ENCODE results near the gene KDM4B. TPM values are rescaled to one million over a fixed set of nuclear protein-coding genes. Genes with fewer than 3 reads are reported as not detected.

KDM4B gene
- total and polyA plus RNA-seq, 9 donors: 5.2 to 62.9 (median 46.4) TPM

DNA sequence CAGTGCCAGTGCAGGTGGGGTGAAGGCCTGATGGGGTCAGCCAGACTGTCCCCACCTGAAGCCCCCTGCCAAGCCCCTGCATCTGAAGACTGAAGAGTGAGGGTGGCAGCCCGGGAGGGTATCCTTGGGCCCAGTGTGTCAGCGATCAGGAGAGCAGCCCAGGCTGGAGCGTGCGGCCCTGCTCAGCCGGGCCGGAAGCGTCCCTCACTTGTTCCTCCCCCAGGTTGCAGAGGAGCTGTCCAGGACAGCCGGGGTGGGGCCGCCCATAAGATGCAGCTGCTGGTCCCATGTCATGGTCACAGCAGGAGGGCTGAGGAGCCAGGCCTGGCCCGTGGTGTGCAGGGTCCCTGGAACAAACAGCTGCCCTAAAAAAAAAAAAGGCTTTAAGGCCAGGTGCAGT is 55.4 kb downstream of the KDM4B start:
- H3K36me3 ChIP-seq: no peaks in the 10 kb centered on the region
- peaks cover 16% of the 10 kb centered on the region for H3K4me1 ChIP-seq (ENCODE audit: insufficient read depth)
- peak overlapping the region in 1 of 2 donors; percentile 23 for H3K27ac ChIP-seq
- WGBS, 3 donors: 0 to 18% (median 16%) methylated on average over 1 to 10 of the region's 10 CpGs
- intact Hi-C loops (cut with DNase I): loop anchor here in 2 of 4 donors (5.0 to 10.0 kb wide), 2 partner anchors 37 to 109 kb away; no protein-coding TSS in a partner anchor
- H3K4me3 ChIP-seq: no peak overlapping the region
- peak in 3 of 5 donors; percentile 43 to 64 (median 55) for DNase-seq
- H3K9me3 ChIP-seq: no peaks in the 10 kb centered on the region
- no peaks in the 10 kb centered on the region for H3K27me3 ChIP-seq
- TF ChIP-seq POLR2A (IDR thresholded peaks at IDR 0.05) (no peak), EP300 (IDR thresholded peaks at IDR 0.05) (no peak)
- TF ChIP-seq, protein P1, sequence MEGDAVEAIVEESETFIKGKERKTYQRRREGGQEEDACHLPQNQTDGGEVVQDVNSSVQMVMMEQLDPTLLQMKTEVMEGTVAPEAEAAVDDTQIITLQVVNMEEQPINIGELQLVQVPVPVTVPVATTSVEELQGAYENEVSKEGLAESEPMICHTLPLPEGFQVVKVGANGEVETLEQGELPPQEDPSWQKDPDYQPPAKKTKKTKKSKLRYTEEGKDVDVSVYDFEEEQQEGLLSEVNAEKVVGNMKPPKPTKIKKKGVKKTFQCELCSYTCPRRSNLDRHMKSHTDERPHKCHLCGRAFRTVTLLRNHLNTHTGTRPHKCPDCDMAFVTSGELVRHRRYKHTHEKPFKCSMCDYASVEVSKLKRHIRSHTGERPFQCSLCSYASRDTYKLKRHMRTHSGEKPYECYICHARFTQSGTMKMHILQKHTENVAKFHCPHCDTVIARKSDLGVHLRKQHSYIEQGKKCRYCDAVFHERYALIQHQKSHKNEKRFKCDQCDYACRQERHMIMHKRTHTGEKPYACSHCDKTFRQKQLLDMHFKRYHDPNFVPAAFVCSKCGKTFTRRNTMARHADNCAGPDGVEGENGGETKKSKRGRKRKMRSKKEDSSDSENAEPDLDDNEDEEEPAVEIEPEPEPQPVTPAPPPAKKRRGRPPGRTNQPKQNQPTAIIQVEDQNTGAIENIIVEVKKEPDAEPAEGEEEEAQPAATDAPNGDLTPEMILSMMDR (IDR thresholded peaks at IDR 0.05): no peak

DNA sequence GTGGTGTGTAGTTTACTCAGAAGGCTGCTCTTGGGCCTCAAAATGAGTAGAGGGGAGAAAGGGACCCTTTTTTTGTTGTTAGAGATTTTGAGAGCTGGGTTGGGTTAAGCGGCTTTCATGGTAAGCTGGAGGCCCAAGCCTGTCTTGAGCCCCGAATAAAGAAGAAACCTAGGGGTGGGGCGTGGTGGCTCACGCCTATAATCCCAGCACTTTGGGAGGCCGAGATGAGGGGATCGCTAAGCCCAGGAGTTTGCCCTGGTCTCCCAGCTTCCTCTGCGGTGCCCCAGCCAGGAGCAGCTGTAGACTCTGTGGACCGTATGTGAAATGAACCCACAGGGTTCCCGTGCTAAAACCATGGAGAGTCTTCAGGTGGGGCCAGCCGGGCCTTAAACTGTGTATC is 56.1 kb downstream of the KDM4B start:
- 89 to 93% (median 91%) methylated on average over 10 of the region's 10 CpGs for WGBS, 3 donors
- DNase-seq: no peak
- peaks cover 19% of the 10 kb centered on the region for H3K4me1 ChIP-seq (ENCODE audit: insufficient read depth)
- H3K27ac ChIP-seq: peak overlapping the region in 1 of 2 donors; percentile 20
- no peaks in the 10 kb centered on the region for H3K36me3 ChIP-seq
- no peaks in the 10 kb centered on the region for H3K9me3 ChIP-seq
- H3K27me3 ChIP-seq: no peaks in the 10 kb centered on the region
- intact Hi-C loops (cut with DNase I): loop anchor here in 1 of 4 donors (10.0 kb wide), 1 partner anchor 110 kb away; no protein-coding TSS in a partner anchor
- H3K4me3 ChIP-seq: no peak overlapping the region
- no peak for TF ChIP-seq EP300 (IDR thresholded peaks at IDR 0.05)
- TF ChIP-seq, protein P1 (IDR thresholded peaks at IDR 0.05): no peak
- no peak for TF ChIP-seq POLR2A (IDR thresholded peaks at IDR 0.05)

DNA sequence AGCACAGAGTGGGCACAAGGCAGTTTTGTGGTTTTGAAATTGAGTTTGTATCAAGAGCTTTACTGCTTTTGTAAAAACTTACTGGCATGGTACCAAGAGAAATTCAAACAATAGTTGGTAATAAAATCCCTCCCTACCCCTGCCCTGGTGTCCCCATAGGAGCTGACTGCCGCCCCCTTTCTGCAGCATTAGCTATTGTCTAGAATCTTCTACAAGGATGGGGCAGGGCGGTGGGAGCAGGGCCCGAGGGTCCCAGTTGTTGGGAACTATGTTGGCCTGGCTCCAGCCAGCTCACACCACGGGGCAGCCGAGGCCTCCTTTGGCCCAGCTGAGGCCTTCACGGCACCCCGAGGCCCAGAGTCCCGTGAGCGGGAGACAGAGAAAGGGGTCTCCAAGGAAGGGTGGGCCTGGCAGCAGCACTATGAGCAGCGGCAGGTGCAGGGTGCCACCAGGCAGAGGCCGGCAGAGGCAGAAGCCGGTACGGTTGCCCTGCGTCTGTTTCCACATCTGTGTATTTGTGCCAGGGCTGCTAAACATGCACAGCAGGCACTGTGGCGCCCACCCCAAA is 57.9 kb downstream of the KDM4B start:
- H3K27ac ChIP-seq: no peak overlapping the region
- H3K9me3 ChIP-seq: no peaks in the 10 kb centered on the region
- no peaks in the 10 kb centered on the region for H3K27me3 ChIP-seq
- intact Hi-C loops (cut with DNase I): loop anchor here in 1 of 4 donors (10.0 kb wide), 1 partner anchor 112 kb away; no protein-coding TSS in a partner anchor
- H3K4me3 ChIP-seq: no peak overlapping the region
- H3K36me3 ChIP-seq: no peaks in the 10 kb centered on the region
- TF ChIP-seq, protein P1 (IDR thresholded peaks at IDR 0.05): no peak
- TF ChIP-seq POLR2A (IDR thresholded peaks at IDR 0.05) (no peak), EP300 (IDR thresholded peaks at IDR 0.05) (no peak)
- 63 to 71% (median 66%) methylated on average over 15 of the region's 15 CpGs for WGBS, 3 donors
- H3K4me1 ChIP-seq (ENCODE audit: insufficient read depth): peaks cover 19% of the 10 kb centered on the region
- peak in 1 of 5 donors; percentile 45 for DNase-seq

DNA sequence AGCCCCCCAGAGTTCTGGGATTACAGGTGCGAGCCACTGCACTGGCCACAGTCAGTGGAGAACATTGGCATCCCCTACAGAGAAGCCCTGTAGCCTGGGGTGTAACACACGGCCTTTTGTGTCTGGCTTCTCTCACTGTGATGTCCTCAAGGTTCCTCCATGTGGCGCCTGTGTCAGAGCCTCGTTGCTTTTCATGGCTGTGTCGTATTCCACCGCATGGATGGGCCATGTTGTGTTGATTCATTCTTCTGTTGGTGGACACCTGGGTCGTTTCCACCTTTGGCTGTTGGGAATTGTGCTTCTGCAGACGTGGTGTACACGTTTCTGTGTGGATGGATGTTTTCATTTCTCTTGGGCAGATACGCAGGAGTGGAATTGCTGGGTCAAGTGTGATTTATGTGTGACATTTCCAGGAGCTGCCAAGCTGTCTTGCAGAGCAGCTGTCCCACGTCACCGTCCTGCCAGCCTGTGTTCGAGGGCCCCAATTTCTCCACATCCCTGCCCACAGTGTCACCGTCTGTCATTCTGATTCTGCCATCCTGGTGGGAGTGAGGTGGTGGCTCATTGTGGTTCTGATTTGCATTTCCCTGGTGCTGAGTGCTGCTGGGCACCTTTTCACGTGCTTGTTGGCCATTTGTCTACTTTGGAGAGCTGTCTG is 59.4 kb downstream of the KDM4B start:
- Histone ChIP-seq H3K27me3 (no peaks in the 10 kb centered on the region), H3K4me1 (ENCODE audit: insufficient read depth) (peaks cover 15% of the 10 kb centered on the region)
- 82 to 86% (median 85%) methylated on average over 15 of the region's 15 CpGs for WGBS, 3 donors

More for the DNA sequence above, 59.4 kb downstream of the KDM4B start:
- no peaks in the 10 kb centered on the region for H3K36me3 ChIP-seq
- H3K4me3 ChIP-seq: no peak overlapping the region
- H3K9me3 ChIP-seq: no peaks in the 10 kb centered on the region
- TF ChIP-seq EP300 (IDR thresholded peaks at IDR 0.05): no peak
- TF ChIP-seq, protein P1 (IDR thresholded peaks at IDR 0.05): no peak
- intact Hi-C loops (cut with DNase I): loop anchor here in 1 of 4 donors (10.0 kb wide), 1 partner anchor 114 kb away; no protein-coding TSS in a partner anchor
- no peak for DNase-seq
- H3K27ac ChIP-seq: no peak overlapping the region
